Right lobe of liver (tissue), 4 donors: ENCODE results near the gene MZT2A.
"Not testable (repeated sequence)": the region's sequence is repeated elsewhere in the genome, so short reads cannot be mapped to it uniquely, and the experiment has no call there.

ENCODE experiments used
- POLR2A ChIP-seq: fragments of 450-650 bp; IDR thresholded peaks from one replicate; pipeline ENCODE4 v1.6.1; 2017; ENCODE audit warnings: antibody characterized with exemption, mild to moderate bottlenecking
- TF ChIP-seq, protein P1 (sequence below), 4 donors: fragments of 200-600 bp in 3 of 4; fragments of 450-650 bp in 1 of 4; IDR thresholded peaks; one replicate each; pipeline versions ENCODE4 v1.5.1 to v1.8.0; 2016 to 2022; ENCODE audit warnings: antibody characterized with exemption in 4 of 4, mild to moderate bottlenecking in 2 of 4
- donor health status: DM: no; HTN: no; CAD: no.
- donor health status: DM: no; HTN: no; CAD: no.
- donor health status: DM: no; HTN: yes; CAD: no.

DNA sequence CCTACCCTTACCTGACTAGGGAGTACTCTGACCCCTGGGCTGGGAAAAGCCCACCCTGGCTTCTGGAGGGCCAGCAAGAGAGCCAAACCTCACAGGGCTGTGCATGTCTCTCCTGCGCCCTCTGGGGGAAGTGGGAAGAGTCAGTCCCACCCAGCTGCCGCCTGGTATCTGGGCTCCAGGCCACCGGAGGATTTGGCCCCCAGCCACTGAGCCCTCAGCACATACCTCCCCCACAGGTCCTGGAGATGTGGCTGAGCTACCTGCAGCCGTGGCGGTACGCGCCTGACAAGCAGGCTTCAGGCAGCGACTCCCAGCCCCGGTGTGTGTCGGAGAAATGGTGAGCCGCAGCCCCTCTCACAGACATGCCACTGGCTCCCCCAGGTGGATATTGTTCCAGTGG lies 24.4 kb upstream of the MZT2A start:
- TF ChIP-seq POLR2A = not testable (repeated sequence)
- TF ChIP-seq, protein P1, sequence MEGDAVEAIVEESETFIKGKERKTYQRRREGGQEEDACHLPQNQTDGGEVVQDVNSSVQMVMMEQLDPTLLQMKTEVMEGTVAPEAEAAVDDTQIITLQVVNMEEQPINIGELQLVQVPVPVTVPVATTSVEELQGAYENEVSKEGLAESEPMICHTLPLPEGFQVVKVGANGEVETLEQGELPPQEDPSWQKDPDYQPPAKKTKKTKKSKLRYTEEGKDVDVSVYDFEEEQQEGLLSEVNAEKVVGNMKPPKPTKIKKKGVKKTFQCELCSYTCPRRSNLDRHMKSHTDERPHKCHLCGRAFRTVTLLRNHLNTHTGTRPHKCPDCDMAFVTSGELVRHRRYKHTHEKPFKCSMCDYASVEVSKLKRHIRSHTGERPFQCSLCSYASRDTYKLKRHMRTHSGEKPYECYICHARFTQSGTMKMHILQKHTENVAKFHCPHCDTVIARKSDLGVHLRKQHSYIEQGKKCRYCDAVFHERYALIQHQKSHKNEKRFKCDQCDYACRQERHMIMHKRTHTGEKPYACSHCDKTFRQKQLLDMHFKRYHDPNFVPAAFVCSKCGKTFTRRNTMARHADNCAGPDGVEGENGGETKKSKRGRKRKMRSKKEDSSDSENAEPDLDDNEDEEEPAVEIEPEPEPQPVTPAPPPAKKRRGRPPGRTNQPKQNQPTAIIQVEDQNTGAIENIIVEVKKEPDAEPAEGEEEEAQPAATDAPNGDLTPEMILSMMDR (IDR thresholded peaks at IDR 0.05) = not testable (repeated sequence)
